GM20431 (cell line): ENCODE data around the gene TXNDC8.
"Not testable (repeated sequence)": the region's sequence is repeated elsewhere in the genome, so short reads cannot be mapped to it uniquely, and the experiment has no call there.

ENCODE experiments used
- in situ Hi-C: fragments of 300-500 bp; cut with MseI, MboI; formaldehyde crosslinking; loops from one replicate; pipeline ENCODE4 v1.15.0; 2020; ENCODE audit warnings: low sequenced_read_pairs; ENCODE audit not compliant: unreplicated experiment

The TXNDC8 gene

DNA sequence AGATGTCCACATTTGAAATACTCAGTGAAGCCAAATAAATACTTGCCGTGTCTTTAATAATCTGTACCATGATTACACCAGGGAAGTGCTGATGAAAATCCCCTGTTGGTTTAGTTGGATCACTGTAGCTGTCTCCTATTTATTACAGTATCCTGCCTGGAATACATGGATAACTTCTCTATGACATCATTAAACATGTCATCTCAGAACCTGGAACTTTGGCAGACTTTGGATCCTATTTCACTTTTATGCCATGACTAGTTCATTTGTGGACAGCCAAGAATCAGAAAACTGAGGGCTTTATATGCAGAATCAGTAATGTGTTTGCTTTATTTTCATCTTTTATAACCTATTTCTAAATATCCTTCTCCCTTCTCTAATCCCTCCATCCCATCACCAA is at the start of gene TXNDC8:
Gene TXNDC8 (minus strand): TSS at position 137 of the 400 bp plus-strand sequence.
- in situ Hi-C loops, result no loop called here

DNA sequence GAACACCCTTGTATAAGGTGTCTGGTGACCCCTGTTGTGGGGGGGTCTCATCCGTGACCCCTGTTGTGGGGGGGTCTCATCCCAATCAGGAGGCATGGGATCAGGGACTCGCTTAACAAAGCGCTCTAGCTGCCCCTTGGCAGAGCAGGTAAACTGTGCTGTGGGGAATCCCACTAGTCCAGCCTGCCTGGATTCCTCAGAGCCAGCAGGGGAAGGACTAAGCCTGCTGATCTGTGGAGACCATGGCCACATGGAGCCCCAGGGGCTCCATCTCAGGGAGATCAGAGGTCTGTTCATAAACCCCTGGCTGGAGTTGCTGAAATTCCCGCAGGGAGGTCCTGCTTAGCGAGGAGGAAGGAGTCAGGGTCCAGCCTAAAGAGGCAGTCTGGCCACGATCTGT is 45.8 kb upstream of the TXNDC8 start:
- in situ Hi-C loops, result no loop called here

DNA sequence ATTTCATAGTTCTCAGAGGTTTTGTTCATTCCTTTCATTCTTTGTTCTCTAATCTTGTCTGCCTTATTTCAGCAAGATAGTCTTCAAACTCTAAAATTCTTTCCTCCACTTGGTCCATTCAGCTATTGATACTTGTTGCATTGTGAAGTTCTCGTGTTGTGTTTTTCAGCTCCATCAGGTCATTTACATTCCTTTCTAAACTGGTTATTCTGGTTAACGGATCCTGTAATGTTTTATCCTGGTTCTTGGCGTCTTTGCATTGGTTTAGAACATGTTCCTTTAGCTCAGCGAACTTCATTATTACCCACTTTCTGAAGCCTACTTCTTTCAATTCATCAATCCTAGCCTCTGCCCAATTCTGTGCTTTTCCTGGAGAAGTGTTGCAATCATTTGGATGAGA is 45.1 kb upstream of the TXNDC8 start:
- in situ Hi-C loops, result no loop called here

DNA sequence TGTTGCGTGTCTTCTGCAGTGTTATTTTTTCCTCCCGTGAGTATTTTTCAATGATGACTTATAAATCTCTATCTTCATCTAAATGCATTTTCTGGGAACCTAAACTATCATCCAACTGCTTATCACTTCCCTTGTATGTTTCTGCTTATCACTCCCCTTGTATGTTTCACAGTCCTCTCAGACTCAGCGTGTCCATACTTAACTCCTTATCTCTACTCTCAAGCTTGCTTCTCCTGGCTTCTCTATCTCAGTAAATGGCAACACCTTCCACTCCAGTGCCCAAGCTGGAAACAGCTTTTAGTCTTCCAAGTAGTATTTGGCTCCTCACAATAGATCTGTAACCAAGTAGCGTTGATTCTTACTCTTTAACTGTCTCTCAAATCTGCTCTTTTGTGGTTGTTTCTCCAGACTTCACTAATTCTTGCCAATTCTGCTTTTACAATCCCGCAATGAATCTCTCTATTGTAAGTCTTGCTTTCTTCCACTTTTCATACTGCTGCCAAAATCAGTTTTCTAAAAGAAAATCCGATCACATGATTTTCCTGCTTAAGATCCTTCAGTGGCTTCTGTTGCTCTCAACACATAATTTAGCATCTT is 33.8 kb upstream of the TXNDC8 start:
- in situ Hi-C loops, result no loop called here

DNA sequence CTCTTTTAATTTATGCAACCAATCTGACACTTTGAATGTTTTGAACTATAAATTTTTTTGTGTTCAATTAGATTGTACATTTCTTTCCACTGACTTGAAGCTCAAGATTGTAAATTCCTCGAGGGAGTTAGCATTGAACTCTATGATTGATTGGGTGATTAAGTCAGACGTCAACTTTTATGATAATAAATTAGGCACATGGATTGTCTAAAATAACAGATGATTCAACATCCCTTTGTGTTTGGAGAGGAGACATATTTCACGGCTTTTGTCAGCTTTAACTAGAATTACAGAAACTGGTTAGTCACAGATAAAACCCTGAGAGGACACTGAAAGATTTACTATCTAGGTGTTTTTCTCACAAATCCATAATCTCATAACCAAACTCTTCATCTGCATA is 32.7 kb upstream of the TXNDC8 start:
- in situ Hi-C loops, result no loop called here

DNA sequence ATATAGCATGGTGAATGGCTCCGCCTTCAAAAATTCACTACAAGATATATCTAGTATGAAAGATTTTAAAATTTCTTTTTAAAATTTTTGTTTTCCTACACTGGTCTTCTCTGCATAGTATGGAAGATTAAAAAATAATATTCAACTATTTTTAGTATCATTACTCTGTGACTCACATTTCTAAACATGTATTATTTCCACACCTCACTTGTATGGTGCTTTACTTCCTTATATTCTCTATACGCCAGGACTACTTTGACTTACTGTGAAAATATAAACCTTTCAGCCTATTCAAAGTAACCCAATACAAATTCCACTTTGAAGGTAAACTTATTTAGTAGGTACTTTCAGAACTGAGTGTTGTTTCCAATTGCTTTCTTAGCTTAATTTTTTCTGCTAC is 26.8 kb upstream of the TXNDC8 start:
- in situ Hi-C loops, result no loop called here

DNA sequence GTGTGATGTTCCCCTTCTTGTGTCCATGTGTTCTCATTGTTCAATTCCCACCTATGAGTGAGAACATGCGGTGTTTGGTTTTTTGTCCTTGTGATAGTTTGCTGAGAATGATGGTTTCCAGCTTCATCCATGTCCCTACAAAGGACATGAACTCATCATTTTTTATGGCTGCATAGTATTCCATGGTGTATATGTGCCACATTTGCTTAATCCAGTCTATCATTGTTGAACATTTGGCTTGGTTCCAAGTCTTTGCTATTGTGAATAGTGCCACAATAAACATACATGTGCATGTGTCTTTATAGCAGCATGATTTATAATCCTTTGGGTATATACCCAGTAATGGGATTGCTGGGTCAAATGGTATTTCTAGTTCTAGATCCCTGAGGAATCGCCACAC is 21.3 kb upstream of the TXNDC8 start:
- in situ Hi-C loops, result not testable (repeated sequence)

DNA sequence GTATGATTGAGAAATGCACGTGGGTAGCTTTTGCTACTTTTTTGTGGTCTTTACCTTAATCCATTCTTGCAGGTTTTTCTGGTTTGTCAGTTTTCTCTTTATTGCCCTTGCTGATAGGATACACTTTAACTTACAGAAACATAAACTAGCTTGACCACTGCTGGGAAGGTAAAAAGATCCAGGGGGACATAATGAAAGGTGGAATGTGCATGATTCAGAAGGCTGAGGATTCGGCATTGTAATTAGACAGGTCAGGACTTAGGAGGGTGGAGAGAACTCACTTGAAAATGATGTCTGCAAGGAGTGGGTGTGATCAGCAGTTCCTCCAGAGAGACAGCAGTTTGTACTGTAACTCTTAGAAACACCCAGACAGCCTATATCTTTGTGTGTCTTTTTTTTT is 19.8 kb upstream of the TXNDC8 start:
- in situ Hi-C loops, result no loop called here

DNA sequence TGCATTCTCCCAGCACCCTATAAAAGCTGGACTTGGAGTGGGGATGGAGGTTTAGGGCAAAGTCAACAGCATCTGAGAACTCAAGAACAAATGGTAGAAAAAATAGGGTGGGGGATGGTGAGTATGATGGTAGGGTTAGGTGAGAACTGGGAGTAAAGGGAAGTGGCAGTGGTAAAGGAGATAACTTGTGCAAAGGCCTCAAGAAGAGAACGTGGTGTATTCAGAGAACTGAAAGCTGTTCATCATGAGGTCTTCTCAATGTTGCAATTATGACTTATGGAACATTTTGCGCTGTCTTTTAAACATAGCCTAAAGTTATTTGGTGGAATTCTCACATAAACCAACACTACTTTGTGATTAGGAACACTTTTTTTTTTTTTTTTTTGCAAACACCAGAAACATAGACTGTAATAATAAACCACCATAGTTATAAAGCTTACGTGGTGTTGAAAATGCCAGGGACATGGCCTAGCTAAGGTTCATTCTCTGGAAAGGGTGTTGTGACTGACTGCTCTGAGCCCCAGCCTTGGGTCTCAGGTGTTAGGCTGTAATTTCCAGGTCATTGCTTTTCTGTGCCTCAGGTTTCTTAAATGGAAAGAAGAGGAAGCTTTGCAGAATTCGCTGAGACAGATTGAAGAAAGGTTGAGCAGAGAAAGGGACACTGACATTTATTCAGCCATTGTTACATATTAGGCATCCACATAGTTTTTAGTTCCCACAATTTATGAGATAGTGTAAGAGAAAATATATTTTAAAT is 19.2 kb upstream of the TXNDC8 start:
- in situ Hi-C loops, result no loop called here

DNA sequence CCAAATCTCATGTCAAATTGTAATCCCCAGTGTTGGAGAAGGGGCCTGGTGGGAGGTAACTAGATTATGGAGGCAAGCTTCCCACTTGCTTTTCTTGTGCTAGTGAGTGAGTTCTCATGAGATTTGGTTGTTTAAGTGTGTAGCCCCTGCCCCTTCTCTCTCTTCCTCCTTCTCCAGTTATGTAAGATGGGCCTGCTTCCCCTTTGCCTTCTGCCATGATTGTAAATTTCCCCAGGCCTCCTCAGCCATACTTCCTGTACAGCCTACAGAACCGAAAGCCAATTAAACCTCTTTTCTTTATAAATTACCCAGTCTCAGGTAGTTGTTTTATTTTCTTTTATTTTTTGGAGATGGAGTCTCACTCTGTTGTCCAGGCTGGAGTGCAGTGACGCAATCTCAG is 18.2 kb upstream of the TXNDC8 start:
- in situ Hi-C loops, result no loop called here

DNA sequence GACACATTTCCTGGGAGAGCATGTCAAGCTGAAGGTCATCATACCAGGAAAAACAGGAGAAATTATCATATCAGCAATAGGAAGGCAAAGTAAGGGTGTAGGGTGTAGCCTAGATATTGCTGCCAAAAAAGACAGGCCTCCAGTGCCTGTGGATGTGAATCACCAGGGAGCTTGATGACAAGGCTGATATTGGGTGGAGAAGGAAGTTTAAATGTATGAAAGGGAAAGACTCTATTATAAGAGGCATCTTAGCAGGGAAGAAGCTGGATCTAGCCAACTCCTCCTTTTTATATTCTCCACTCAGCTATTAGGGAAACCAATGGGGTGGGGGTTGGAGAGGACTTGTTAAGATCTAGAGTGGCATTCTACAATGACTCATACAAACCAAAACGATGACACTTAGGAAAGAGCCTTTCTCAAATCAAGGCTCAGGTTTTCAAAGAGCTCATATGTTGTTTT is 13.4 kb upstream of the TXNDC8 start:
- in situ Hi-C loops, result no loop called here

DNA sequence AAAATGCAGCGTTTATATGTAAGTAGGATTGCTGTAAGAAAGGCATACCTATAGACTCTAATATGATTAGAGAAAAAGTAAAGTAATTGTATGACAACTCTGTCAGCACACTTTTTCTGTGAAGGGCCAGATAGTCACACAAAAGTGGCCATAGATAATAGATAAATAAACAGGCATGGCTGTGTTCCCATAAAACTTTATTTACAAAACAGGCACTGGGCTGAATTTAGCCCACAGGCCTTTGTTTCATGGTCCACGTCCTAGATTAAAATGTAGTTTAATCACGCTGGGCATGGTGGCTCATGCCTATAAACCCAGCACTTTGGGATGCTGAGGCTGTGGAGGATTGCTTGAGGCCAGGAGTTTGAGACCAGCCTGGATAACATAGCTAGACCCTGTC is 8.7 kb upstream of the TXNDC8 start:
- in situ Hi-C loops, result no loop called here

DNA sequence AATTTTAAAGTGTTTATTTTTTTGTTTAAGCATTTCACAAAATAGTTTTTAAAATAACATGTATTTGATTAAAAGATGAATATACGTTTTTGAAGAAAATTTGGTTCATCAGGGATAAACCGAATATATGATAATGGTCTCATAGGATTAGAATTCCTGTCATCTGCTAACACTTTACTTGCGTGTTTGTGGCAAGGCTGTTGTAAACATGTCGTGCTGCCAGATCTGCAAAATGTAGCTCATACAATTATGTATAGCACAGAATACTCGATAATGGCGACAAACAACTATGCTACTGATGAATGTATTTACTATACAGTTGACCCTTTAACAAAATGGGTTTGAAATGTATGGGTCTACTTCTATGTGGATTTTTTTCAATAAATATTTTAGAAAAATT is 7.2 kb upstream of the TXNDC8 start:
- in situ Hi-C loops, result no loop called here

DNA sequence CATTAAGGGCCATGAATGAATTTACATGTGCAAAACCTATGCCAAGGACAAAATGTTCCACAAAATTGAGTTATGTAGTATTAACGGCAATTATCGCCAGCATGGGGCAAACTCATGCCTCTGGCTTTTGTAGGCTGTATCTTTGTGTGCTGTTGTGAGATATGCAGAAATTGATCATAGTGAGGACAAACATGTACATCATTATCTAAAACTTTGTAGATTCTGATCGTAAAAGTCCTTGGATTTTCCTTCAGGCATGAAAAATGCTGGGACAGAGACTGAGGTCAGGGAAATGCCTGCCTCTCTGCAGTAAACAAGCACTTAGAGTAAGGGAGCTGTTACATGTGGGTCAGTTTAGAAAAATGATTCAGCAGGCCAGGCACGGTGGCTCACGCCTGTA is 5.9 kb upstream of the TXNDC8 start:
- in situ Hi-C loops, result no loop called here

DNA sequence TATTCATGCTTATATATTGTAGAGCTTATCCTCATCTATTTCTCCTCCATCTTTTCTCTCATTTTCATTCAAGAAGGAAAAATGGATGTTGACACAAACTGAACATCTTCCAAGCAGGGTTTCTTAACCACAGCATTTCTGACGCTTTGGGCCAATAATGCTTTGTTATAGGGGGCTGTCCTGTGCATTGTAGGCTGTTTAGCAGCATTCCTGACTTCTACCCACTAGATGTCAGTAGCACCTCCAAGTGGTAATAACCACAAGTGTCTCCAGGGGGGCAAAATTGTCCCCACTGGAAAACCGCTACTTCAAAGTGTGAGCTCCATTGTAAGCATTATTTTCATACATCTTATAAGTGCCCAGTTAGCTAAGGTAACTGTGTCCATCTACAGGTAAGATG is 2.6 kb upstream of the TXNDC8 start:
- in situ Hi-C loops, result no loop called here

DNA sequence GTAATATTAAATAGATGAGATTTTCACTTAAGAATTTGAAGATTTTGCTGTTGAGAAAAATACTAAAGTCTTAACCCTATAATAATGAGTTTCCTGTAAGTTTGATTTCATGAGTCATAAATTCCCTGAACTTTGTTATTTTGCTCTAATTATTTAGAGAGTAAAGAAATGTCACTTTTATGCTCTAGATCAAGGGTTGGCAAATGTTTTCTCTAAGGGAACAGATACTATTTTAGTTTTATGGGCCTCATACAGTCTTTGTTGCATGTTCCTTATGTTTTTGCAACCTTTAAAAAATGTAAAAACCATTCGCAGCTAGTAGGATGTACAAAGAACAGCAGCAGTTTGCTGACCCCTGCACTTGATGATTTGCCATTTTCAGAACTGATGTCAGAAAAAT is 480 bp upstream of the TXNDC8 start:
- in situ Hi-C loops, result no loop called here

DNA sequence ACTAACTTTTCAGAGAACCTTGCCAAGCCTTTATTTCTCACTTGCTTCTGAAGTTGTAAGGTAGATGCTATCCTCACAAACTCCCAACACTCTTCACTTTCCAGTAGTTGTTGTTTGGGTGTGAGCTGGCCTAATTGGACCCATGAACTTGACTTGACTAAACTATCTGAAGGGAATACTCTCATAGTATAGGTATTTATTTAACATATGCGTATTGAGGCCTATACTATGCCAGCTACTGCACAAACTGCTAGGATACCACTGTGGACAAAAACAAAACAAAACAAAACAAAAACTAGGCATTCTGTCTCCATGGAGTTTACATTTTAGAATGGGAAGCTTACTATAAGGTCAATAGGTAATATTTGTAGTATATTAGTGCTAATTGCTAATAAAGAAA is 1.3 kb downstream of the TXNDC8 start:
- in situ Hi-C loops, result no loop called here

DNA sequence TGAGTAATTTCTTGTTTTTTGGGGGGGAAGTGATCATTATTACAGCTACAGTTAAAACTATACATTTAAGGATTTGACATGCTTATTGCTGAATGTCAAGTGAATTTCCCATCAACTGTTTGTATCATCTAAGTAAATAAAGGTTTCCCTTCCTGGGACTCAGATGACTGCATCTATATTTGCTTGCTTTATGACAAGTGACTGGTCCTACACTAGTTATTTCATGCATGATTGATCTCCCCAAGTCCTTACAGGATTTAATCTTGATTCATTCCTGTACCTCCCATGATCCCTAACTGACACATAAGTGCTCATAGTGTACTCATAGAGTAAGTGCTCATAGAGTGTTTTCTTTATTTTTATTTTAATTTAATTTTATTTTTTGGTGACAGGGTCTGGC is 2.8 kb downstream of the TXNDC8 start:
- in situ Hi-C loops, result no loop called here

DNA sequence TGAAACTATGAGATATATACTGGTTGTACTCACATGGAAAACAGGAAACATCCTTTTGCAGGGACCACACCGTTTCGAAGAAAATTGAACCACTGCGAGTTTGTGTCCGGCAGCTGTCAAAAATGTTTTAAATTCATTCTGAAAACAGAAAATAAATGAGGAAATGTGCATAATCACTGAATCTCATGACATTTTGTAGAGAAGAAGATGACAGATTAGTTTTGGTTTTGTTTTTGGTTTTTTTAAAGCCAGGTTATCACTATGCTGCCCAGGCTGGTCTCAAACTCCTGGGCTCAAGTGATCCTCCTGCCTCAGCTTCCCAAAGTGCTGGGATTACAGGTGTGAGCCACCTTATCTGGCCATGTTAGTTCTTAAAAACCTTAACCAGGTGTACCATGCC is 3.5 kb downstream of the TXNDC8 start:
- in situ Hi-C loops, result no loop called here

DNA sequence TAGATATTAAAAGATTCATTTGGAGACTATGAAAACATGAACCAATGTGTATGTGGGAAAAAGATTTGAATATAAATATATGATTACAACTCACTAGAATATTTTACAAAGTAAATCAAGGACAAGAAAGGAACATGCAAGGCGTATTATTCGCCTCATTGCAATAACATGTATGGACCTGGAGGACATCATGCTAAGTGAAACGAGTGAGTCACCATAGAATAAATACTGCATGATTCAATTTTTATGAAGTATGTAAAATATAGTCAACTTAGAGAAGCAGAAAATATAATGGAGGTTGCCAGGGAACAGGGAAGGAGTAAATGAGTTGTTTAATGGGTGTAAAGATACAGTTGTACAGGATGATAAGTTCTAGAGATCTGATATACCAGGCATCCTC is 4.9 kb downstream of the TXNDC8 start:
- in situ Hi-C loops, result no loop called here

DNA sequence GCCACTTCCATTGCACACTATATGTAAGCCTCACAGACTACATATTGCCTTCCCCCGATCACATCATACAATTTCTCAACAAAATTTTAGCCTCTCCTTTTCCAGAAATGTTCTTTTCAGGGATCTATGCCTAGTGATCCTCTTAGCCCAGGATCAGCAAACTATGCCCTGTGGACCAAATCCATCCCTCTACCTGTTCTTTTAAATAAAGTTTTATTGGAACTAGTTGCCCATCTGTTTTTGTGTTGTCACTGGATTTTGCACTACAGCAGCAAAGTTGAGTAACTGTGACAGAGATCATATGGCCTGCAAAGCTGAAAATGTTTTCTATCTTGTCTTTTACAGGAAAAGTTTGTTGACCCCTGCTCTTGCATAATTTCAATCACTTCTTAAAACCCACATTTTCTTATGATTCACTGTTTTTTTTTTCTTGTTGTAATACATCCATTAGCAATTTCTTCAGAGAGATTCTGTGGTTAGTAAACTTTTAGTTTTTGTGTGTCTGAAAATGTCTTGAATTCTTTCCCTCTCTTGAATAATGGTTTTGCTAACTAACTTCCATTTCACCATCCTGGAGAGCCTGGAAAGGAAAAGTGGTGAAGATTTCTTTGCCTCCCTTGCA is 7.1 kb downstream of the TXNDC8 start:
- in situ Hi-C loops, result no loop called here
